H4 (cell line): ENCODE measurements around the gene CLEC4M. TPM values are rescaled to one million over a fixed set of nuclear protein-coding genes. Genes with fewer than 3 reads are reported as not detected.
"Not testable (repeated sequence)": the region's sequence is repeated elsewhere in the genome, so short reads cannot be mapped to it uniquely, and the experiment has no call there.

Source experiments
- DNase-seq: peaks from one replicate; pipeline ENCODE4 v3.0.0-alpha.2; 2015; ENCODE audit warnings: low spot score
- total RNA-seq: library from RNA; depleted of rRNA; stranded (reverse); fragments of >200 nt; shearing (Covaris generic); gene quantifications from 2 replicates; pipeline ENCODE4 v1.2.3, GENCODE V29; 2014

The CLEC4M gene
- total RNA-seq, 1 experiment from 2014 or later = not detected

- no peak for DNase-seq
Measured at GRCh38 chr19:7742575-7742974, 20.5 kb upstream of the CLEC4M start.

- DNase-seq = no peak
Measured at GRCh38 chr19:7742991-7743390, 20.1 kb upstream of the CLEC4M start.

GRCh38 chr19:7743425-7743841, 19.6 kb upstream of the CLEC4M start:
- DNase-seq = no peak

GRCh38 chr19:7744199-7744786, 18.8 kb upstream of the CLEC4M start:
- DNase-seq = no peak

- DNase-seq = no peak
Measured at GRCh38 chr19:7744871-7745650, 18.0 kb upstream of the CLEC4M start.

GRCh38 chr19:7746306-7746705, 16.7 kb upstream of the CLEC4M start:
- DNase-seq = not testable (repeated sequence)

GRCh38 chr19:7746903-7747884, 15.8 kb upstream of the CLEC4M start, which contains the start of gene CD209:
TSS of gene CD209 (minus strand) at chr19:7747534. CDS start at chr19:7747511, 23 bp downstream.
- DNase-seq = no peak

GRCh38 chr19:7748171-7748570, 14.9 kb upstream of the CLEC4M start:
- no peak for DNase-seq

- DNase-seq = no peak
Measured at GRCh38 chr19:7748756-7749155, 14.3 kb upstream of the CLEC4M start.

- DNase-seq = no peak
Measured at GRCh38 chr19:7751157-7751783, 11.8 kb upstream of the CLEC4M start.

GRCh38 chr19:7756258-7756657, 6.8 kb upstream of the CLEC4M start:
- no peak for DNase-seq

- no peak for DNase-seq
Measured at GRCh38 chr19:7757358-7757757, 5.7 kb upstream of the CLEC4M start.

GRCh38 chr19:7759156-7759555, 3.9 kb upstream of the CLEC4M start:
- no peak for DNase-seq

GRCh38 chr19:7763696-7764095, 653 bp downstream of the CLEC4M start:
- DNase-seq = no peak

- DNase-seq = not testable (repeated sequence)
Measured at GRCh38 chr19:7764157-7764556, 1.1 kb downstream of the CLEC4M start.

GRCh38 chr19:7765043-7765442, 2.0 kb downstream of the CLEC4M start:
- not testable (repeated sequence) for DNase-seq

GRCh38 chr19:7766535-7766934, 3.5 kb downstream of the CLEC4M start:
- no peak for DNase-seq

- DNase-seq = no peak
Measured at GRCh38 chr19:7767487-7767886, 4.4 kb downstream of the CLEC4M start.

- DNase-seq = no peak
Measured at GRCh38 chr19:7769171-7769570, 6.1 kb downstream of the CLEC4M start.

GRCh38 chr19:7771072-7771471, 8.0 kb downstream of the CLEC4M start:
- DNase-seq = no peak

- no peak for DNase-seq
Measured at GRCh38 chr19:7772752-7773291, 9.8 kb downstream of the CLEC4M start.
